Measurements from ENCODE around the gene EPRS1.
"Not testable (repeated sequence)": the region's sequence is repeated elsewhere in the genome, so short reads cannot be mapped to it uniquely, and the experiment has no call there.

The EPRS1 gene

GRCh38 chr1:220037810-220038209 lies 8.5 kb downstream of the EPRS1 start:
- DNase-seq: not testable (repeated sequence)

DNA sequence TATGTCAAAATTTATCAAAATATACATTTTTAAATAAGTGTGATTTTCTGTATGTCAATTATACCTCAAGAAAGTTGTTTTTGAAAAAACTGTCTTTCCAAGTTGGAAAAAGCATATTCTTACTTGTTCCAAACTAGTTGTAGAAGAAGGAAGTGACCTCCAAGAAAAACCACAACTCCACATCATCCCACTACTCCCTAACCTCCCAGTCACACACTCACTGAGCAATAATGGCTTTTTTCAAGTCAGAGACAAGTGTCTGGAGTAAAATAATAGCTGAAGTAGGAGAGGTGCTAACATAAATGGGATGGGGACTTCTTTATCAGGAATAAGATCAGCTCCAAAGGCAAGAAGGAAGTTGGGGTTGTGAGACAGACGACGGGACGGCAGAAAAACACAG lies 13.4 kb downstream of the EPRS1 start:
- no peak for DNase-seq

DNA sequence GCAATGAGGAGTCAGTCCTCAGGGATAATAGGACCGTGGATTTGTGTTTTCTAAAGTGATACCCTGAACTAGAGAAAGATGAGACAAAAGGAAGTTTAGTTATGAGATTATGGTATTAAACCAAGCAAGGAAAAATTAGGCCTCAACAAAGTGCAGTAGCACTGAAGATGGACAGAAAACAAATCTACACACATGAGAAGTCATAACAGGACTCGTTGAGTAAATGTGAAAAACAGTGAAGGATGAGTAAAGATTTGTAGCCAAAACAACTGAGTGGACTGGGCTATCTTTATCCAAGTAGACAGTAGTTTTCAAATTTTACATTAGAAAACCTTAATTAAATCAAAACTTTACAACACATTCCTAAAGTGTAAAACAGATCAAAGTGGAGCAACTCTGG lies 15.0 kb downstream of the EPRS1 start:
- DNase-seq: no peak

- DNase-seq: peak; percentile 13 to 83
Measured at GRCh38 chr1:220028346-220028895, 17.9 kb downstream of the EPRS1 start.

DNA sequence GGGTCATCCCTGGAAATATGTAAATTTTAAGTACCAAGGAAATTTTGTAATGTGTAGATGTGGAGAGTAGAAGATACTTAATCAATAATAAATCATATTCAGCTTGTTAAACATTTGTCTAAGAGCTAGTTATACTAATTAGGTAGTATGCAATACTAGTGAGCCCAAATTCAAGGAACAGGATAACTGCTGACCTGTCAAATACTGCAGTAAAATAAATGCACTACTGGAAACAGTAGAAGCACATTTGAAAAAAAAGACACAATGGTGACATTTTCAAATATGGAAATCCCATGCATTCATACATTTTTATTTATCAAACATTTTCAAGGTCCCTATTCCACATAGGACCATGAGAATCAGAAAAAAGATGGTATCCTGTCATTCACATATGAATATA lies 27.2 kb downstream of the EPRS1 start:
- no peak for DNase-seq

DNA sequence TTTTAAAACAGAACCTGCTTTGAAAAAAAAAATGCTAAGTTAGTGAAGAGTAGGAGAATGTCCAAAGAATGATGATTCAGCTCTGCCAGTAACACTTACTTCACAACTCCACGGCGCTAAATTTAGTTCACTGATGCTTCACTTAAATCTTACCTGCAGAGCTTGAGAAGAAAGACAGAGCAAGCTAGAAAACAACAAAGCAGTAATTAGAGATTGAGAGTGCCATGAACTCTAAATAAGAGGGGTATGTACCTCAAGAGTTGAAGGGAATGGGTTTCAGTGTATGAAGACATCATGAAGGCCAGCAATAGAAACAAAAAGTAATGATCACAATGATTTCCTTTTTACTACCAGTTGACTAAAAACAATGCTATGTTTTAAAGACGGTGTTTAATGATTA lies 32.8 kb downstream of the EPRS1 start:
- no peak for DNase-seq

GRCh38 chr1:220012259-220012658 lies 34.0 kb downstream of the EPRS1 start:
- no peak for DNase-seq

DNA sequence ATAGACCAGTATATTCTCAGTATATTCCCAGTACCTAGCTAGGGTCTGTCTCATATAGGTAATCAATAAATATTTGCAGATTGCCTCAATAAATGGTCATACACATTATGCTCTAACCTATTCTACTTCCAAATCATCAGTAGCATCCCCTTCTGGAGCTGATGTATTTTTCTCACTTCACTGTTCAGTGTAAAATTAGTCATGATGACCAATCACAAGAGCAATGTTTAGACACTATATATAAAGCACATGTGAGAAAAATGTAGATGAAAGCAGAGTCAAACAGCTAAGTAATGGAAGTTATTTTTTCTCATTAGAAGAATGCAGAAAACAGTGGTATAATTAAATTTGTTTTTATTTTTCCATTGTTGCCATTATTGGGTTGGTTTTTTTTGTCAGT lies 34.7 kb downstream of the EPRS1 start:
- no peak for DNase-seq

- DNase-seq: no peak
Measured at GRCh38 chr1:220007438-220007837, 38.9 kb downstream of the EPRS1 start.

- no peak for DNase-seq
Measured at GRCh38 chr1:220005489-220005888, 40.8 kb downstream of the EPRS1 start.

- DNase-seq: no peak
Measured at GRCh38 chr1:220003610-220004299, 42.5 kb downstream of the EPRS1 start.

DNA sequence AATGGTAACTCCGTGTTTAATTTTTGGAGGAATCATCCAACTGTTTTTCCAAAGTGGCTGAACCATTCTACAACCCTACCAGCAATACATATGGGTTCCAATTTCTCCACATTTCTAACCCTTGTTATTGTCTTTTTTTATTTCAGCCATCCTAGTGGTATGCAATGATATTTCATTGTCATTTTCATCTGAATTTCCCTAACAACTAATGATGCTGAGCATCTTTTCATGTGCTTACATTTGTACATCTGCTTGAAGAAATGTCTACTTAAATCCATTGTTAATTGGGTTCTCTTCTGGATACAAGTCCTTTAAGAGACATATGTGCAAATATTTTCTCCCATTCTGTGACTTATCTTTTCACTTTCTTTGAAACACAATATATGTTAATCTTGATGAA lies 43.3 kb downstream of the EPRS1 start:
- no peak for DNase-seq

DNA sequence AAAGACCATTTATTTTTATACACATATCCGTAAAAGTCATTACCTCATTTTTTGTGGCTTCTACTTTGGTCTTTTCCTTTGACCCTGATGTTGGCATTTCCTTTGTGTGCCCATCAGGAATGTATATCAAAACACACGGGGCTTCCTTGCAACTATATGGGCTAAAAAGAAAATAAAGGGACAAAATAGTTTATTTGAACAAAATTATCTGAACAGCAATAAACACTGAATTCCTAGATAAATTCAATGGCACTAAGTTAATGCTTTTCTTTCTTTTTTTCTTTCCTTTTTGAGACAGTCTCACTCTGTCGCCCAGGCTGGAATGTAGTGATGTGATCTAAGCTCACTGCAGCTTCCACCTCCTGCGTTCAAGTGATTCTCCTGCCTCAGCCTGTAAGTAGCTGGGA lies 45.2 kb downstream of the EPRS1 start:
- no peak for DNase-seq

DNA sequence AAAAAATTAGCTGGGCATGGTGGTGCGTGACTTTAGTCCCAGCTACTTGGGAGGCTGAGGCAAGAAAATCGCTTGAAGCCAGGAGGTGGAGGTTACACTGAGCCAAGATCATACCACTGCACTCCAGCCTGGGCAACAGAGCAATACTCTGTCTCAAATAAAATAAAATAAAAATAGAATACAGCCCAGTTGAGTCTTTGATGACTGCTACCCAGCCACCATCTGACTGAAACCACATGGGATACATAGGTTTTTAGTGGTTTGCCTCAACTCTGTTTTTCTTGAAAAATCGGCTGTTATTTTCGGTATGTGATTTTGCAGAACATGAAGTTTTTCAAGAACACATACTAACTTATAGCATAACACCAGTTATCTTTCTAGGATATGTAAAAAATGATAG lies 46.5 kb downstream of the EPRS1 start:
- no peak for DNase-seq
